HG03442 (cell line): ENCODE results near the gene SMOC2.
"Not testable (repeated sequence)": the region's sequence is repeated elsewhere in the genome, so short reads cannot be mapped to it uniquely, and the experiment has no call there.

Experiments
- ATAC-seq: cut with Tn5 transposase; IDR thresholded peaks from one replicate; pipeline ENCODE4 v1.9.1; 2021; ENCODE audit warnings: mild to moderate bottlenecking, moderate library complexity; ENCODE audit not compliant: unreplicated experiment

SMOC2 gene

DNA sequence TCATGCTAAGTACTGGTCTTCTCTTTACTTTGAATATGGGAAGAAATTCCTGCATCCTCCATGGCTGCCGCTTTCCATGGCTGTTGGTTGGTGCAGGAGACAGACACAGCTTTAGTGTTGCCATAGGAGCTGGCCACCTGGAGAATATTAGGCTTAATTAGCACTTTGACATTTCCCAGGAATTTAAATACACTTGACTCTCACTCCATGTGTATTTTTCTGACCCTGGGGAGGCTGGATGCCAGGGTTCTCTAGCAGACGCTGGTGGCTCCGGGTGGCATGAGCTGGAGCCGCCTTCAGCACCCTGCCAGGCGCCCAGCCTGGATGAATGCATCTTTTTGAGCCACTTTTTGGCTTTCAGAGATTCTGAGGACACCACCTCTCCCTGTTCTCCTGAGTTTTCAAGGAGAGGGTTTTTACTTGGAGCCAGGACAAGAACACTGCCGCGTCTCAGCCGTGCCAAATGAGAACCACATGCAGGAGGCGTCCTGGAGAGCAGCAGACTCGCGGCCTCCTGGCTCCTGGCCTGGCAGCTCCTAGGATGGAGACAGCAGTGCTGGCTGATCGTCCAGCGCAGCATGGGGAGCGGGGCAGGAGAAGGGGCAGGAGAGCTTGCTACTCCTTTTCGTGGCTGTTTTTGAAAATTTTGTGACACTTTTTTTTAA lies 258.8 kb downstream of the SMOC2 start:
- no peak for ATAC-seq

DNA sequence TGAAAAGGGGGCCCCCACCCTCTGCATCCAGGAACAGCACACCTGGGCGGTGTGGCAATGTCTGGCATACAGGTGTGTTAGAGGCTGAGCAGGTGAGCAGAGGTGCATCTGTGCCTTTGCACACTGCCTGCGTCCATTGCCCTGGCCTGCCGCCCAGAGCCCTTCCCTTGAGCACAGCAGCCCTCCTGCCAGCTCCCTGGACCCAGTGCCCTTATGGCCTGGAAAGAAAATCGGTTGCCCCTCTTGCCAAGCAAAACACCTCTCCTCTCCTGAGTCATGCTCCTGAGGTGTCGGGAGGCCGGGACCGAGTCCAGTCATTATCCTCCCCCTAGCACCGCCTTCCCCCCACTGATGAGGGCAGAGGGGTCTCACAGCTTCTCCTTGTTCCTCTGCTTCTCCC lies 259.9 kb downstream of the SMOC2 start:
- ATAC-seq: no peak

DNA sequence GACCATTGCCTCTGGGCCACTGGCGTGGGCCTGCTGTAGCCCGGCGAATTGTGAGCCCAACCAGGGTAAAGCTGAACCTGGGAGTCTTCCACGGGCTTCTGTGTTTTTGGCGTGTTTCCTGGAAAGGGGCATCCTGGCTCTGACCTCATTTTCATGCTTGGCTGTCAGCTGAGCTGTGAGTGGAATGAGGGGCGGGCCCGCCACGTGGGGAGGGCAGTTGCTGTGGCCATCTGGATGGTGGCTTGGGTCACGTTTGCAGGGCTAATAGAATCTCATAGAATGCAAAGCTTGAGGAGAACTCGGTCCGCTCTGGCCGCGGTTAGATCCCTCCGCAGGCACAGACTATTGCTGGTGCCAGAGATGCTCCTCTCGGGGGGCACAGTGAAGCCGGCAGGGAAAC lies 263.0 kb downstream of the SMOC2 start:
- no peak for ATAC-seq

DNA sequence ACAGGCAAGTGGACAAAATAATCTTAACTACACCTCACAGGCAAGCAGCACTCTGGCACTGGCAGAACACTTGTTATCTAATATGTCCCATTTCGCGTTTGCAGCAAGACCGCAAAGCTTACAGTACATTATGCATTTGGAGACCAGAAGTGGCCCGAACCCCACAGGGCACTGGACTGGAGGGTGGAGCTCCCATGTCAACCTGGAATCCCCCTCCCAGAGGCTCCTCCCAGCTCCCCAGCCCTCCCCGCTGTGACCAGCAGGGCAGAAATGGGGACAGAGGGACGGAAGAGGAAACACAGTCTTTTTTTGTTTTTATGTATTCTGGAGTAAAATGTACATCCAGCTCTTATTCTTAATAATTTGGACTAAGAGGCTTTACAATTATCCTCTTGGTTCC lies 263.7 kb downstream of the SMOC2 start:
- no peak for ATAC-seq

DNA sequence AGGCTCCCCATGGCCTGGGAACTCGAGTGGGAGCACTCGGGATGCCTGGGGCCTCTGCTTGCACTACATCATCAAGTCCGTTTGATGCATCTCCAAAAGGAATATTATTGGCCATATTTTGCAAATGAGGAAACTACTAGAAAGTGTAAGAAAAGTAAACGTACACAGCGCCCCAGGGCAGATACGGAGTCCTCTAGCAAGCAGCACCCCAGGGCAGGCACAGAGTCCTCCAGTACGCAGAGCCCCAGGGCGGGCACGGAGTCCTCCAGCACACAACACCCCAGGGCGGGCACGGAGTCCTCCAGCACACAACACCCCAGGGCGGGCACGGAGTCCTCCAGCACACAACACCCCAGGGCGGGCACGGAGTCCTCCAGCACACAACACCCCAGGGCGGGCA lies 264.3 kb downstream of the SMOC2 start:
- ATAC-seq: not testable (repeated sequence)

DNA sequence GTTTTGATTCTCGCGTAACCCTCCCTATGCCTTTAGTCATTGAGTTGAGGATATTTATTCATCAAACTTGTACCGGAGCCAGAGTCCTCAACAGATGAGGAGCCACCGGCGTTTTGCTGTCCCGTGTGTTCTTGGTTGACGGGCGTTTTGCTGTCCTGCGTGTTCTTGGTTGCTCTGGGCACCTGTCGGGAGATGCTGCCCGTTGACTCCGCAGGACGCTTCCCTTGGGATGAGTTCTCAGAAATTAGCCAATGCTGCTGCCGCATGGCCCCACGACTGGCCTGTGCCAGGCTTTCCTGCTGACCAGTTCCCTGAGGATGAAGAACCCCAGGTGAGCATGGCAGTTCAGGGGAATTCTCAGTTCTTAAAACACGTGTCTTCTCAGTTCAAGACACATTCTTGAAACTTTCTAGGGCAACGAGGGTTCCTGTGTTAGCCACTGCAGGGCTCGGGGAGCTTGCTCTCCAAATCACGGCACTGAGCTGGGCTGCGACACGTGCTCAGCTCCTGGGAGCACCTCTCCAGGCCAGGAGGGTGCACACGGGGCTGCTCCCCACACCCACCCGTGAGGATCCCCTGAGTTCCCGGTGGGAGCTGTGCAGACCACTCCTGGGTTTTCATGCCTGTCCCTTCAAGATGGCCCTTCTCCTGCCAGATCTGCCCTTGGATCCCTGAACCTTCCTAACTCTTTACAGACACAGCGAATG lies 265.6 kb downstream of the SMOC2 start:
- ATAC-seq: no peak

DNA sequence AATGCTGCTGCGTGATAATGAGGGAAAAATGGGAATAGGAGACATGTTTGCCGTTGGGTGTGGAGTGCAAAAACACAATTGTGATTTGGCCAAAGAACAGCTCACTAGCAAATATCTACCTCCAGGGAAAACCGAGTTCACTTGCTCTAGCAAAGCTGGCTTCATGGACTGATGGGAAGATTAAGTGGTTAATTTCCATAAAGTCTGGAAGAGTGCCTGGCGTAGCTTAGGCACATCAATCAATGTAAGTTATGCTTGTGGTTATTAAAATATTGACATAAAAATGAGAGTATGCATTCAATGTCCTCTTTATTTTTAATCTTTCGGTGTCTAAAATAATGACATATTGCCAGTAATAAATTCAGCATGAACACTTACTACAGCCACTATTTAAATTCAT lies 267.5 kb downstream of the SMOC2 start:
- ATAC-seq: no peak

DNA sequence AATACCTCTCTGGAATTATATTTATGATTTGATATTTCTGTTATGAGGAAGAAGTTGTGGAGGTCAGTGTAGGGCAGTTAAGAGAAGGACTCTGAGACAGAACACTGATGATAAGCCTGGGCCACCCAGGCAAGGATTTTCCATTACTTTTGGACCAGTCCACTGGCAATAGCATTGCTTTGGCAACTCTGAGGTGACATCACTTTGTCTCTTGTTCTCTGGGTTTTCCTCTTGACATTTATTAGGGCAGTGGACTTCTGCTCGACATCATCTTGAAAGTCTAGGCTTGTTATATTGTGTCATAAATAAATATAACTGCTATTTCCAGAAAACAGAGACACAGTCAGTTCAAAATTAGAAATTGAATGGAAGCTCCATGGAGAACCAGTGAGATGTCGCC lies 268.0 kb downstream of the SMOC2 start:
- no peak for ATAC-seq

DNA sequence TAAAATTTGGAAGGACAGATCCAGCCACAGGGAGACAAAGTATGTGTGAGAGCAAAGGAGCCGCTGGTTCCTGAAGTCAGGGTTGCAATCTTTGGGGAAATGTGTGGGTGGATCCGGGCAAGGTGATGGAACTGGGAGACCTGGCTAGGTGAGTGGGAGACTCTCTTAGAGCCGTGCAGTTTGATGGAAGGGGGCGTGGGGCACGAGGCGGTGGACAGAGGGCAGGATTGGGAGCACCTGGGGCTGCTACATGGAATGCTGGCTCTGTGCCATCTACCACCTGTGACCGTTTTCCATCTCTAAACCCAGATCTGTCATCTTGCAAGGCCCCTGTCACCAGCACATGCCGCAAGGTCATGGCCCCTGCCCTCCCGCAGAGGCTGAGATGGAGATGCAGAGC lies 268.4 kb downstream of the SMOC2 start:
- ATAC-seq: no peak

DNA sequence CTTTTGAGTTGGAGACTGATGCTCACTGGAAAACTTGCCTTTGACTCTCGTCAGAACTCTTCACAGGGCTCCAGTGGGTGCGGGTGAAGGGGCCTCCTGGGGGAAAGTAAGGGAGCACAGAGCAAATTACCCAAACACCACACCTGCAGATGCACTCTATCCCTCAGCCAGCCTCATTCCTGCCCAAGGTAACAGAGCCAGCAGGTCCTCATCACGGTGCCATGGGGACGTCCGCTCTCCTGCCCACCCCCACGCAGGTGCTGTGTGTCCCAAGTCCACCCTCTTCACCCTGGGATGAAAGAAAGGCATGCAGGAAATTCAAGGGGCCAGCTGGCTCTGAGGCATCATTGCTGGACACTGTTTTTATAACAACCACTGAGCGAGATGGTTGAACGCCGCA lies 269.0 kb downstream of the SMOC2 start:
- ATAC-seq: no peak

DNA sequence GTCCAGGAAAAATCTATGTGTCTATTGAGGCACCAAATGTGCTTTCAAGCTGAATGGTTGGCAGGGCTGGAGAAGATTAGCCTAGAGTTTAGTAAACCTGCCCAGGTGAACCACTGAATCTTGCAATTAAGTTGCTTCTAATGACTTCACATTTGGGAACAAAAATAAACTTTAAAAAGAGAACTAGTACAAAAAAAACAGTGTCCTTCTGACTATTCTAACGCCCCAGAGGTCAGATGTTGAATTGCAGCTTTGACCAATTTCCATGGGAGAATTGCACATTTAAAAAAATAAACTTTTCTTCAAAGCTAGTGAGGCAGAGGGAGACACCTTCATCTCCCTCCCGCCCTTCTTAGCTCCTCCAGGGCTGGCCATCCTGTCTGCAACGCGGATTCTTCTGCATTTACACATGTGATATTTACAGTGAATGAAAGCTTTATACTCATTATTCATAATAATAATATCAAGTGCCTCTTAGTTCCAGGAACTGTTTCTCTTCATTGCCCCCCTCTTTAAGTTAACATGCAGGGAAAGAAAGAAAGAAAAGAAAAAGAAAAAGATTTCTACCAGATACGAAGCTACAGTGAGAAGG lies 270.2 kb downstream of the SMOC2 start:
- no peak for ATAC-seq

DNA sequence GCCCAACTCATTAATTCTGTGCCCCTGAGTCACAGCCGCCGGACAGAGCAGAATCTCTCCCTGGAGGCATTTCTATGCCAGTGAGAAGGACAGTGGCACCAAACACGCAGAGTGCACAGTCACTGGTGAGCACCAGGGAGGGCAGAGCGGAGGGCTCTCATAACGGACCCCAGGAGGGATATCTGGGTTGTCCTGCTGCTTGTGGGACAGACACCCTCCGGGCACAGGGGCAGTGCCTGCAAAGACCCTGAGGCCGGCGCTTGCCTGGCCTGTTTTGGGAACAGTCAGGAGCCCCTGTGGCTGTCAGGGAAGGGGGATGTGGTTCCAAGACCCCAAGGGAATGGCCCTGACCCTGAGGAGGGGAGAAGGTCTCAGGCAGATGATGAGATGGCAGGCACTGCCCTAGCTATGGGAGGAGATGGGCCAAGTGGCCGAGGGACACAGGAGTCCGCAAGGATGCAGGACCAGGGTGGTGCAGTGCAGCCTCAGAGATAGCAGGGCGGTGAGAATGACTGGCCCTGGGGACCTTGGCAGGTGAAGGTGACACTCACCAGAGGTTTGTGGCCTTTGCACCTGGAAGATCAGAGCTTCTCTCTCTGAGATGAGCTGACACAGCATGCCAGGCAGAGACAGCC lies 270.8 kb downstream of the SMOC2 start:
- ATAC-seq: no peak

DNA sequence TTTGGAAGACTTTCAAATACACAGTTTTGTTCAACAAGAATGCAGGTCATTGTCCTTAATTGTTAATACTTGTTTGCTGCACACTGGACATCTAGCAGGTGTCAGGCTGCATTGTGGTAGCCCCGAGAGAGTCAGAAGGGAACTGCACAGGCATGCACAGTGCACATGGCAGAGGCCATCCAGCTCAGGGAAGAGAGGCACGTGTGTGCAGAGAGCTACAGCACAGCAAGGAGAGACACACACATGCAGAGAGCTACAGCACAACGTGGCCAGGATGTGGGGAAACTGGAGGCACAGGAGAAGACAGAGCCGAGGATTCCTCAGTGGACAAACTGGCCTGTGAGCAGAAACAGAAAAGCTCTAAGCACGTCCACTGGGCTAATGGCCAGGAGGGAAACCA lies 272.0 kb downstream of the SMOC2 start:
- ATAC-seq: no peak

DNA sequence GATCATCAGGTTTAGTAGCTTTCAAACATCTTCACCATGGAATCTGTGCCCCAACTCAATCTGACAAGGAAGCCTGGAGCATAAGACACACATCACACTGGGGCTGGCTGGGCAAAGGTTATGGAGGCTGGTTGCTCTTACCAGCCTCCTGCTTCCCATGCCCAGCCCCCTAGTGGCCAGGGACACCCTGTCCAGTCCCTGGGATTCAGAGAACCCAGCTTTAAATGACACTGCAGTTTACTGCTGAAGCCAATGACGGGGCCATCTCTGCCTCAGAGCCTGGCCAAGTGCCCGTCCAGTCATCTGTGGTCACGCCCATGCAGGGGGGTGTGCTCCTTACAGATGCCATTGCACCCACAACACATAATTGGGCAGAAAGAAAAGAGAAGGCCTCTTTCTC lies 272.9 kb downstream of the SMOC2 start:
- ATAC-seq: no peak

DNA sequence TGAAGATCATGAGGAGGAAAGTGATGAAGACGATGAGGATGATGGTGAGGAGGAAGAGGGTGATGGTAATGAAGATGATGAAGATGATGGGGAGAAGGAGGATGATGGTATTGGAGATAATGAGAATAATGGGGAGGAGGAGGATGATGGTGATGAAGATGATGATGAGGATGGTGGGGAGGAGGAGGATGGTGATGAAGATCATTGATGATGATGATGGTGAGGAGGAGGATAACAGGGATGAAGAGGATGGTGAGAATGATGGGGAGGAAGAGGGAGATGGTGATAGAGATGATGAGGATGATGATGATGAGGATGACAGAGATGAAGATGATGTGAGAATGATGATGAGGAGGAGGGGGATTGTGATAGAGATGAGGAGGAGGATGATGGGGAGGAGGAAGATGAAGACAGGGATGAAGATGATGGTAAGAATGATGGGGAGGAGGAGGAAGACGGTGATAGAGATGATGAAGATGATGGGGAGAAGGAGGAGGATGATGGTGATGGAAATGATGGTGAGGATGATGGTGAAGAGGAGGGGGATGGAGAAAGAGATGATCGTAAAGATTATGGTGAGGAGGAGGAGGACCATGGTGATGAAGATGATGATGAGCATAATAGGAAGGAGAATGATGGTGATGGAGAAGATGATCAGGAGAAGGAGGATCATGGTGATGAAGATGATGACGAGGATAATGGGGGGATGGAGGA lies 273.7 kb downstream of the SMOC2 start:
- ATAC-seq: no peak

DNA sequence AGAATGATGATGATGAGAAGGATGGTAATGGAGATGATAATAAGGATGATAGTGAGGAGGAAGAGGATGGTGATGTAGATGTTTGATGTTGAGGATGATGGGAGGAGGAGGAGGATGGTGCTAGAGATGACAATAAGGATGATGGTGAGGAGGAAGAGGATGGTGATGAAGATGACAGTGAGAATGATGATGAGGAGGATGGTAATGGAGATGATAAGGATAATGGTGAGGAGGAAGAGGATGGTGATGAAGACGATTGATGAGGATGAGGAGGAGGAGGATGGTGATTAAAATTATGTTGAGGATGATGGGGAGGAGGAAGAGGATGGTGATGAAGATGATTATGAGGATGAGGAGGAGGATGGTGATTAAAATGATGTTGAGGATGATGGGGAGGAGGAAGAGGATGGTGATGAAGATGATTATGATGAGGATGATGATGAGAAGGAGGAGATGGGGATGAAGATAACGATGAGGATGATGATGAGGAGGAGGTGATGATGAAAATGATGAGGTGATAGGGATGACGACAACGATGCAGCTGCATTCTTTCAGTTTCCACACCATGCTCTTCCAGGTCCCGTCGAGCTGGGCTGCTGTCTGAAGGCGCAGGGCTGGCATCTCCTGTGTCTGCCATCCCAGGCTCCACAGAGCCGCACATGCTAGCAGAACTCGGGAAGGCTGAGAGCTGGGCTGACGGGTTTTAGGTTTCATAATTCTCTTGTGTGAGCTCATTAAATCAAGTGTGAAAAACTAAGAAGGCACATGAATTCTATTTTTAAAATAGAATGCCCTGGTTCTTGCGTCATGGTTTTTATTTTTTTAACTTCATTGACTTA lies 274.9 kb downstream of the SMOC2 start:
- no peak for ATAC-seq

DNA sequence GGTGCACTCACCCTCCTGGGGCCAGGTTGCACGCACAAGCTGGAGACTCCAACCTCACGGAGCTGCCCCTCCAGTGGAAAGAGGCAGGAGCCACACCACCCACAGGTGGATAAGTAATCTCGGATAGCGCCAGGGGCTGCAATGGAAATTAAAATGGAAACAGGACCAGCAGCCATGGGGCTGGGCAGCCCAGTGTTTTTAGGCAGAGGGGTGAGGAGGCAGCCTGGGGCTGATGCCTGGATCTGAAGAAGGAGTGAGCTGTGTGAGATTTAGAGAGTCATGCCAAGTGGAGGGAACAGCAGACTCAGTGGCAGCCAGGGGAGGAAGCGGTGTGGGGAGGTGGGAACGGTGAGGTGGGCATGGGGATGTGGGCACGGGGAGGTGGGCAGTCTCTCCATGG lies 275.6 kb downstream of the SMOC2 start:
- ATAC-seq: no peak

DNA sequence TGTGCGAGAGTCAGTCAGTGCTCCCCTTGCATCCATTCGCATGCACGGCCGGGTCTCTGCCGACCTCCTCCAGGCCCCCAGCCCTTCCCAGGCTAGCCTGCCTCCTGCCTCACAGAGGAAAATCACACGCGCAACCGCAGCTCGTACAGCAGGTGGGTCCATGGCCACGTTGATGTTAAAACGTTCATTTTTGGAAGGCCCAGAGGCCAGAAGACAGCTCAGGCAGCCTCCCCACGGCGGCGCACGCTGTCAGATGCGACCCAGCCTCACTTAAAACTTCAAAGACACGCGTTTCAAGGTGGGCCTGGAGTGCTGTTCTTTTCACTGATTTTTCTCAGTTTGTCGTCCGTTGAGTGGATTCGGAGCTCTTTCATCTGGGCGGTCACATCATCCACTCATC lies 276.5 kb downstream of the SMOC2 start:
- no peak for ATAC-seq
